ENCODE results near the gene RBFOX2.

The RBFOX2 gene

DNA sequence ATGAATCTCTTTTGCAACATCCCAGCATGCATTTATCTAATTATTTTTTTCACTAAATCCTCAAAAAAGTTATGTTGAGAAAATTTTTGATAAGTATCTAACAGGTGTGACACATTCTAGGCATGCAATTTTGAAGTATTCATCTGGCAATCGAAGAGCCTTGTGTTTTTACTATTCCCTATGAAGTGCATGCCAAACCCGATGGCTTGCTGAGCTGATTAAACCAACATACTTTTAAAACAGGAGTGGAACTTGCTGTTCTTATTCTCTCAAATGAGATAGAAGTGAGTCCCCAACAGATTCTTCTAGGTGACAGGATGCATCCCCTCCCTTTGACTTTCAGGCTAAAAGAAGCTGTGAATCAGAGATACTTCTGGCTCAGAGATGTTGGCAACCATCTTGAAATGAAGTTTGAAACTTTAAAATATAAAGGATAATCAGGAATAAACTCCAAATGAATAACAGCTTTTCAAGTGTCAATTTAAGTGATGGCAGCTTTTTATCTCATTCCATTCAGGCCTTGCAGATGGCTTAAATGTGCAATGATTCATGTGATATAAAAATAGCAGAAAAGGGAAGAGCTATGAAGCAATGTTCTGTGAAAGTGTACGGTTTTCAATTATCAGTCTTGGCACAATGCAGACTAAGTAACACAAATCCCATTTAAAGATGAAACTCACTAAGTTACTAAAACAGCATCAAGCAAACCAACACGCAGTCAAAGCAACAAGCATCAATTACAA lies 243.3 kb downstream of the RBFOX2 start:
- H3K36me3 Mint-ChIP-seq (ENCODE audit: low read depth), result peaks cover 64% of the 10 kb centered on the region
- TF ChIP-seq, protein P1, sequence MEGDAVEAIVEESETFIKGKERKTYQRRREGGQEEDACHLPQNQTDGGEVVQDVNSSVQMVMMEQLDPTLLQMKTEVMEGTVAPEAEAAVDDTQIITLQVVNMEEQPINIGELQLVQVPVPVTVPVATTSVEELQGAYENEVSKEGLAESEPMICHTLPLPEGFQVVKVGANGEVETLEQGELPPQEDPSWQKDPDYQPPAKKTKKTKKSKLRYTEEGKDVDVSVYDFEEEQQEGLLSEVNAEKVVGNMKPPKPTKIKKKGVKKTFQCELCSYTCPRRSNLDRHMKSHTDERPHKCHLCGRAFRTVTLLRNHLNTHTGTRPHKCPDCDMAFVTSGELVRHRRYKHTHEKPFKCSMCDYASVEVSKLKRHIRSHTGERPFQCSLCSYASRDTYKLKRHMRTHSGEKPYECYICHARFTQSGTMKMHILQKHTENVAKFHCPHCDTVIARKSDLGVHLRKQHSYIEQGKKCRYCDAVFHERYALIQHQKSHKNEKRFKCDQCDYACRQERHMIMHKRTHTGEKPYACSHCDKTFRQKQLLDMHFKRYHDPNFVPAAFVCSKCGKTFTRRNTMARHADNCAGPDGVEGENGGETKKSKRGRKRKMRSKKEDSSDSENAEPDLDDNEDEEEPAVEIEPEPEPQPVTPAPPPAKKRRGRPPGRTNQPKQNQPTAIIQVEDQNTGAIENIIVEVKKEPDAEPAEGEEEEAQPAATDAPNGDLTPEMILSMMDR (IDR thresholded peaks at IDR 0.05; ENCODE audit: unreplicated experiment in 3 of 3), result no peak
- no peak overlapping the region for H3K4me3 Mint-ChIP-seq
- H3K4me1 Mint-ChIP-seq, result peaks cover 69% of the 10 kb centered on the region
- H3K27ac Mint-ChIP-seq, result peak overlapping the region in 1 of 3 experiments; percentile 60
- no peaks in the 10 kb centered on the region for H3K27me3 Mint-ChIP-seq (ENCODE audit: low read depth)
- no peaks in the 10 kb centered on the region for H3K9me3 Mint-ChIP-seq

DNA sequence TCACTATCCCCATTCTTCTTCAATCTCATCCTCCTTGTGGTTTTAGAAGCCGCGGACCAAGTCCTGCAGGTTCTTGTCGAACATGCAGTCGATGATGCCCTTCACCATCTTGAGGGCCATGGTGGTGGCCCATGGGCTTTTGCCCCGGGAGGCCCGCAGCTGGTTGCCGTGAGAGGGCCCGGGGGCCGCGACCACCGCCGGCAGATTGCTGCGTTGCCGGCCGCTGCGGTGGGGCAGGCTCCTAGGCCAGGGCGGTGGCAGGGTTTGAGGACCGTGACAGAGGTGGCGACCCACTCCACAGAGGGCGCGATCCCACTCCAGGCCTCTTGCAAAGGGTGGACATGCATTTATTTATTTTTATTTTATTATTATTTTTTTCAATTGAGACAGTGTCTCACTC lies 244.0 kb downstream of the RBFOX2 start:
- no peak overlapping the region for H3K27ac Mint-ChIP-seq
- peaks cover 70% of the 10 kb centered on the region for H3K4me1 Mint-ChIP-seq
- H3K36me3 Mint-ChIP-seq (ENCODE audit: low read depth), result peaks cover 65% of the 10 kb centered on the region
- H3K27me3 Mint-ChIP-seq (ENCODE audit: low read depth), result no peaks in the 10 kb centered on the region
- H3K9me3 Mint-ChIP-seq, result no peaks in the 10 kb centered on the region
- no peak overlapping the region for H3K4me3 Mint-ChIP-seq
- TF ChIP-seq, protein P1 (IDR thresholded peaks at IDR 0.05; ENCODE audit: unreplicated experiment in 3 of 3), result no peak

DNA sequence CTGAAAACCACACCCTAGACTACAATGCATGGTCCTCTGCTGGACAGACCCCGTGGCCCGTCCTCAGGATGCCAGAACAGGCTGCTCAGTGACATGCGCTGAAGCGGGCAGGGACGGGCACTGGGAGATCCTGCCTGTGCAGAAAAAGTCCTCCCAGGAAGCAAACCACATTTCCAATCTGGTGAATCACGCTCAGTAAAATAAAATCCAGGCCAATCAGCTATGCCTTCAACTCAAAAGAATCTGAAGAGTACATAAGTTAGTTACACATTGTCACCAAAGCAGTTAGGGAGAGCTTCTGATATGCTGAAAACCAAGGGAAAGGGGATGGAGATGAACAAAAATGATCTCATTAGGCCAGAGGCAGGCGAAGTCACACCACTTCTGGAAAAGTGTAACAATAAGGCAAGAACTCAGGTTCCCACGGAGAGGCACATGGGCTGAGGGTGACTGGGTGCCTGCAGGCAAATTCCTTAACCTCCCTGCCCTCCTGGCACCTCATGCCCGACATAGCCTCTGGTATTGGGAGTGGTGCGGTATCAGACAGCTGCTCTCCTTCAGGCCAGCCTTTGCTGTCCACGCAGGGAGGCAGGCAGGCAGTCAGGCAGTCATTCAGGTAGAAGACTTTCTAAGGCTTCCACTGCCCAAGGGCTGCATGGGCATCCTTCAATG lies 244.5 kb downstream of the RBFOX2 start:
- TF ChIP-seq, protein P1 (IDR thresholded peaks at IDR 0.05; ENCODE audit: unreplicated experiment in 3 of 3), result no peak
- peaks cover 72% of the 10 kb centered on the region for H3K4me1 Mint-ChIP-seq
- peaks cover 66% of the 10 kb centered on the region for H3K36me3 Mint-ChIP-seq (ENCODE audit: low read depth)
- H3K27me3 Mint-ChIP-seq (ENCODE audit: low read depth), result no peaks in the 10 kb centered on the region
- H3K4me3 Mint-ChIP-seq, result no peak overlapping the region
- peak overlapping the region; percentile 2 to 36 (median 3) for H3K27ac Mint-ChIP-seq
- H3K9me3 Mint-ChIP-seq, result no peaks in the 10 kb centered on the region

DNA sequence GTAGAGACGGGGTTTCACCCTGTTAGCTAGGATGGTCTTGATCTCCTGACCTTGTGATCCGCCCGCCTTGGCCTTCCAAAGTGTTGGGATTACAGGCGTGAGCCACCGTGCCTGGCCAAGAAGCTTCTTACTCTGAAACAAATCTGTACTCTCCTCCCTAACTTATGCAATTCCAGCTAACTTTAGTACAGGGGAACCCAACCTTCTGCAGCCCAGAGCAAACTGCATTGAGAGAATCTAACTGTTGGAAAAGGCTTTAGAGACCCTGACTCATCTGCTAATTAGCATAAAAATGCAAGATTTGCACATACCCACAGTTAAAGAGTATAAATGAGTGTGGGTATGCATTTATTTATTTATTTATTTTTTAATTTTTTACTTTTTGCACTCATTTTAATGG lies 246.1 kb downstream of the RBFOX2 start:
- no peaks in the 10 kb centered on the region for H3K27me3 Mint-ChIP-seq (ENCODE audit: low read depth)
- no peak overlapping the region for H3K4me3 Mint-ChIP-seq
- H3K4me1 Mint-ChIP-seq, result peaks cover 70% of the 10 kb centered on the region
- peak overlapping the region in 1 of 3 experiments; percentile 49 for H3K27ac Mint-ChIP-seq
- peaks cover 60% of the 10 kb centered on the region for H3K36me3 Mint-ChIP-seq (ENCODE audit: low read depth)
- TF ChIP-seq, protein P1 (IDR thresholded peaks at IDR 0.05; ENCODE audit: unreplicated experiment in 3 of 3), result no peak
- no peaks in the 10 kb centered on the region for H3K9me3 Mint-ChIP-seq

DNA sequence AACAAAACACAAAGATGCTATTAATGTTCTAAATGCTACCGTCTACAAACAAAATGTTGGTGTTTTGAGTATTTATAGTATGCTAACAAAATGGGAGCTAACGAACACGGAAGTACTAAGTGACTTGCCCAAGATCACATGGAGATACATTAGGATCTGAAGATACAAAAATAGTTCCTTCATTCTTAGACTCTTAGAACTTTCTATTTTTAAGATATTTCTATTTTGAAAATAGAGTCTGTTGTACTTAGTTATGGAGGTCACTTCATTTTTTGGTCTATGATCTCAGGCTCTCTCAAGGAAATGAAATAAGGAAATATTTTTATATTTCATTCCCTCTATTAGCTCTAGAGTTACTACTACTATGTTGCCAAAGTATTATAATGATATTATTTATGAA lies 246.7 kb downstream of the RBFOX2 start:
- TF ChIP-seq, protein P1 (IDR thresholded peaks at IDR 0.05; ENCODE audit: unreplicated experiment in 3 of 3), result no peak
- peak overlapping the region; percentile 14 to 38 (median 37) for H3K27ac Mint-ChIP-seq
- H3K4me3 Mint-ChIP-seq, result no peak overlapping the region
- H3K27me3 Mint-ChIP-seq (ENCODE audit: low read depth), result no peaks in the 10 kb centered on the region
- no peaks in the 10 kb centered on the region for H3K9me3 Mint-ChIP-seq
- H3K36me3 Mint-ChIP-seq (ENCODE audit: low read depth), result peaks cover 56% of the 10 kb centered on the region
- peaks cover 70% of the 10 kb centered on the region for H3K4me1 Mint-ChIP-seq

All from nephron (organoid).